H9 (cell line): ENCODE measurements around the gene GPX2. TPM values are rescaled to one million over a fixed set of nuclear protein-coding genes. Genes with fewer than 3 reads are reported as not detected.

Experiments used
- DNase-seq: peaks from one replicate; pipeline ENCODE4 v3.0.0-alpha.2; 2017
- H2AFZ ChIP-seq: one replicate; pipeline ENCODE4 v1.6.1; 2013; ENCODE audit warnings: mild to moderate bottlenecking, low read length, control low read depth, moderate library complexity
- H2AK5ac ChIP-seq: 2 replicates; pipeline ENCODE4 v1.6.1; 2013; ENCODE audit warnings: low read length, control low read depth, mixed read lengths; ENCODE audit not compliant: insufficient read length
- H2BK120ac ChIP-seq: one replicate; pipeline ENCODE4 v1.6.1; 2013; ENCODE audit warnings: low read depth, mild to moderate bottlenecking, low read length, control low read depth, inconsistent platforms; ENCODE audit not compliant: poor library complexity, severe bottlenecking
- H2BK12ac ChIP-seq: 2 replicates; pipeline ENCODE4 v1.6.1; 2013; ENCODE audit warnings: low read length, control low read depth, mixed read lengths, low read depth; ENCODE audit not compliant: insufficient read length
- H2BK15ac ChIP-seq: 2 replicates; pipeline ENCODE4 v1.6.1; 2013; ENCODE audit warnings: low read depth, low read length, control low read depth
- H2BK20ac ChIP-seq: one replicate; pipeline ENCODE4 v1.6.1; 2013; ENCODE audit warnings: low read depth, mild to moderate bottlenecking, low read length, control low read depth, inconsistent platforms; ENCODE audit not compliant: poor library complexity, severe bottlenecking
- H2BK5ac ChIP-seq: 2 replicates; pipeline ENCODE4 v1.6.1; 2013; ENCODE audit warnings: low read length, control low read depth, mixed read lengths; ENCODE audit not compliant: insufficient read length
- H3K14ac ChIP-seq: 2 replicates; pipeline ENCODE4 v1.6.1; 2013; ENCODE audit warnings: low read length, control low read depth; ENCODE audit not compliant: insufficient read depth
- H3K18ac ChIP-seq: 2 replicates; pipeline ENCODE4 v1.6.1; 2013; ENCODE audit warnings: low read depth, mild to moderate bottlenecking, mixed read lengths, low read length, control low read depth; ENCODE audit not compliant: insufficient read length
- H3K23ac ChIP-seq: 2 replicates; pipeline ENCODE4 v1.6.1; 2013; ENCODE audit warnings: low read length, control low read depth, mixed read lengths, low read depth; ENCODE audit not compliant: insufficient read length
- H3K23me2 ChIP-seq: 2 replicates; pipeline ENCODE4 v1.6.1; 2013; ENCODE audit warnings: low read depth, mild to moderate bottlenecking, mixed read lengths, low read length, control low read depth; ENCODE audit not compliant: insufficient read length, poor library complexity, severe bottlenecking
- H3K27ac ChIP-seq: 2 replicates; pipeline ENCODE4 v1.5.1; 2013; ENCODE audit warnings: low read length, control low read depth, mixed read lengths, low read depth; ENCODE audit not compliant: insufficient read length
- H3K27me3 ChIP-seq: 2 replicates; pipeline ENCODE4 v1.6.1; 2013; ENCODE audit warnings: low read length, control low read depth, inconsistent platforms; ENCODE audit not compliant: insufficient read depth
- H3K4ac ChIP-seq: 2 replicates; pipeline ENCODE4 v1.6.1; 2013; ENCODE audit warnings: low read depth, mild to moderate bottlenecking, control low read depth, inconsistent platforms, low read length, moderate library complexity
- H3K4me1 ChIP-seq: 2 replicates; pipeline ENCODE4 v1.6.1; 2013; ENCODE audit warnings: low read length, control low read depth, inconsistent platforms; ENCODE audit not compliant: insufficient read depth
- H3K4me2 ChIP-seq: 2 replicates; pipeline ENCODE4 v1.6.1; 2013; ENCODE audit warnings: low read length, control low read depth, mixed read lengths; ENCODE audit not compliant: insufficient read length, insufficient read depth
- H3K56ac ChIP-seq: 2 replicates; pipeline ENCODE4 v1.6.1; 2013; ENCODE audit warnings: low read depth, mild to moderate bottlenecking, mixed read lengths, low read length, control low read depth; ENCODE audit not compliant: insufficient read length
- H3K79me1 ChIP-seq: 2 replicates; pipeline ENCODE4 v1.6.1; 2013; ENCODE audit warnings: low read depth, mild to moderate bottlenecking, moderate library complexity, low read length, control low read depth, inconsistent platforms; ENCODE audit not compliant: insufficient read depth, poor library complexity, severe bottlenecking
- H3K79me2 ChIP-seq: 2 replicates; pipeline ENCODE4 v1.6.1; 2013; ENCODE audit warnings: low read length, control low read depth, inconsistent platforms; ENCODE audit not compliant: insufficient read depth
- H3K9ac ChIP-seq: 2 replicates; pipeline ENCODE4 v1.6.1; 2013; ENCODE audit warnings: low read length, control low read depth, mixed read lengths; ENCODE audit not compliant: insufficient read length; ENCODE audit errors: extremely low read depth
- H3K9me3 ChIP-seq: one replicate; pipeline ENCODE4 v1.6.1; 2013; ENCODE audit warnings: low read depth, low read length, inconsistent platforms; ENCODE audit not compliant: control insufficient read depth
- H3T11ph ChIP-seq: one replicate; pipeline ENCODE4 v1.6.1; 2013; ENCODE audit warnings: mild to moderate bottlenecking, low read length, control low read depth, inconsistent platforms
- H4K20me1 ChIP-seq: one replicate; pipeline ENCODE4 v1.6.1; 2013; ENCODE audit not compliant: control insufficient read depth, insufficient read length, insufficient read depth
- H4K5ac ChIP-seq: 2 replicates; pipeline ENCODE4 v1.6.1; 2013; ENCODE audit warnings: low read depth, mild to moderate bottlenecking, mixed read lengths, low read length, control low read depth; ENCODE audit not compliant: insufficient read length
- H4K8ac ChIP-seq: replicated peaks from 2 replicates; pipeline ENCODE4 v1.6.1; 2013; ENCODE audit warnings: low read length, control low read depth, mixed read lengths, low read depth; ENCODE audit not compliant: insufficient read length
- H4K91ac ChIP-seq: 2 replicates; pipeline ENCODE4 v1.6.1; 2013; ENCODE audit warnings: low read depth, mild to moderate bottlenecking, moderate library complexity, mixed read lengths, low read length, control low read depth; ENCODE audit not compliant: insufficient read length
- H3K27ac Mint-ChIP-seq, 3 experiments: 2 replicates in 2 of 3; 3 replicates in 1 of 3; pipeline ENCODE4 v1.8.0; 2020 to 2021; ENCODE audit warnings: mixed read lengths in 3 of 3, mild to moderate bottlenecking in 1 of 3, moderate library complexity in 1 of 3
- H3K27me3 Mint-ChIP-seq: 2 replicates; pipeline ENCODE4 v1.8.0; 2021; ENCODE audit warnings: low read depth, mild to moderate bottlenecking, moderate library complexity, mixed read lengths
- H3K36me3 Mint-ChIP-seq, 3 experiments: 2 replicates in 2 of 3; 3 replicates in 1 of 3; pipeline ENCODE4 v1.8.0; 2020 to 2021; ENCODE audit warnings: low read depth in 3 of 3, mixed read lengths in 3 of 3; ENCODE audit not compliant: insufficient read depth in 1 of 3
- H3K4me1 Mint-ChIP-seq, 2 experiments: 2 replicates each; pipeline ENCODE4 v1.8.0; 2020; ENCODE audit warnings: mixed read lengths in 2 of 2
- H3K4me3 Mint-ChIP-seq, 2 experiments: 2 replicates in 1 of 2; 3 replicates in 1 of 2; pipeline ENCODE4 v1.8.0; 2020 to 2021; ENCODE audit warnings: mild to moderate bottlenecking in 2 of 2, mixed read lengths in 2 of 2, moderate library complexity in 1 of 2
- H3K9me3 Mint-ChIP-seq, 2 experiments: 2 replicates in 1 of 2; 3 replicates in 1 of 2; pipeline ENCODE4 v1.8.0; 2020; ENCODE audit warnings: mild to moderate bottlenecking in 2 of 2, mixed read lengths in 2 of 2, moderate library complexity in 1 of 2
- CTCF ChIP-seq: fragments of 200-600 bp; sonication (generic); conservative IDR thresholded peaks from 3 replicates; pipeline ENCODE4 v1.8.0; 2021; ENCODE audit warnings: antibody characterized with exemption, mild to moderate bottlenecking
- WGBS: extraction: QIAGEN DNeasy Blood & Tissue Kit; methylation state at CpG from one replicate; pipeline ENCODE4 v1.1.7; 2013; ENCODE audit warnings: missing lambda C conversion rate, low lambda C conversion rate, mixed read lengths; ENCODE audit not compliant: insufficient read length; ENCODE audit errors: extremely low coverage; 5-methylcytosine and 5-hydroxymethylcytosine counted together
- total RNA-seq: library from RNA; stranded (reverse); gene quantifications from 2 replicates; pipeline ENCODE4 v1.2.1, GENCODE V29; 2021

The GPX2 gene
- total RNA-seq, 1 experiment from 2014 or later = 0.79 TPM

DNA sequence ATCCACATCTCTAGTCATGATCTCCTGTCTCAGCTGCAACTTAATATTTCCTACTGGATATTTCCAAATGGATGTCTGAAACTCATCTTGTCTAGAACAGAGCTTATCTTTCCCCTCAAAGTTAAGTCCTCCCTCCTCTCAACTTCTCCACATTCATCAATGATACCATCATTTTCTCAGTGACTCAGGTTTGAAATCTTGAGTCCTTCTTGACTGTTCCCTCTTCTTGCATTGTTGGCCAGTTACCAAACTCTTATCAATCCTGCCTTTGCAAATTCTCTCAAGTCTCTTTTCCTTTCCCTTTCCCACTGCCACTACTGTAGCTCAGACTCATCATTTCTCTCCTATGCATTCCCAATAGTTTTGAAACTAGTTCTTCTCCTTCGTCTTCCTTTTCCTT lies 42.6 kb downstream of the GPX2 start:
- no peak overlapping the region for H3K4me2 ChIP-seq
- H3K23ac ChIP-seq = no peak overlapping the region
- no peaks in the 10 kb centered on the region for H3K27me3 ChIP-seq
- H2AK5ac ChIP-seq = no peak overlapping the region
- no peak overlapping the region for H2AFZ ChIP-seq
- no CpG with 5 or more reads among the region's 1 CpG for WGBS
- no peaks in the 10 kb centered on the region for H3K9me3 ChIP-seq
- no peak for DNase-seq
- H2BK12ac ChIP-seq = no peak overlapping the region
- H3T11ph ChIP-seq = no peak overlapping the region
- H4K8ac ChIP-seq = no peak overlapping the region
- H3K79me1 ChIP-seq = no peaks in the 10 kb centered on the region
- no peaks in the 10 kb centered on the region for H4K20me1 ChIP-seq
- Mint-ChIP-seq H3K4me1 (no peaks in the 10 kb centered on the region), H3K27ac (no peak overlapping the region), H3K4me3 (no peak overlapping the region), H3K36me3 (no peaks in the 10 kb centered on the region), H3K27me3 (peaks cover 7% of the 10 kb centered on the region; the same call in 1 of the 2 replicates), H3K9me3 (no peaks in the 10 kb centered on the region)
- H4K5ac ChIP-seq = no peak overlapping the region
- H3K79me2 ChIP-seq = no peaks in the 10 kb centered on the region
- H3K4me1 ChIP-seq = no peaks in the 10 kb centered on the region
- H2BK20ac ChIP-seq = no peak overlapping the region
- H3K23me2 ChIP-seq = no peaks in the 10 kb centered on the region
- no peak overlapping the region for H3K9ac ChIP-seq
- no peak overlapping the region for H3K18ac ChIP-seq
- H4K91ac ChIP-seq = no peak overlapping the region
- H3K56ac ChIP-seq = no peak overlapping the region
- no peak overlapping the region for H3K14ac ChIP-seq
- H2BK15ac ChIP-seq = no peak overlapping the region
- H3K27ac ChIP-seq = no peak overlapping the region
- no peak overlapping the region for H2BK5ac ChIP-seq
- TF ChIP-seq CTCF = no peak
- no peak overlapping the region for H2BK120ac ChIP-seq
- H3K4ac ChIP-seq = no peak overlapping the region
